Gastroesophageal sphincter (tissue), 4 donors: Measurements from ENCODE around the gene SPATA19. TPM values are rescaled to one million over a fixed set of nuclear protein-coding genes. Genes with fewer than 3 reads are reported as not detected.

Source experiments
- ATAC-seq: fragments of 150-250 bp; one replicate; pipeline ENCODE4 v1.9.1; 2016; ENCODE audit warnings: mild to moderate bottlenecking, moderate library complexity
- H3K27ac ChIP-seq, 4 donors: fragments of 200-600 bp; sonication (generic) in 3 of 4; 1 replicate in 3 of 4; 2 replicates in 1 of 4; pipeline ENCODE4 v1.5.1; 2016 to 2019
- H3K27me3 ChIP-seq: fragments of 200-600 bp; sonication (generic); one replicate; pipeline ENCODE4 v1.5.1; 2019
- H3K36me3 ChIP-seq, 2 donors: fragments of 200-600 bp; sonication (generic); one replicate each; pipeline ENCODE4 v1.5.1; 2019; ENCODE audit warnings: control low read depth in 1 of 2
- H3K4me1 ChIP-seq, 3 donors: fragments of 200-600 bp; sonication (generic); 1 replicate in 2 of 3; 2 replicates in 1 of 3; pipeline ENCODE4 v1.5.1; 2016 to 2019; ENCODE audit warnings: control low read depth in 2 of 3
- H3K4me3 ChIP-seq, 2 donors: fragments of 200-600 bp; sonication (generic); one replicate each; pipeline ENCODE4 v1.5.1; 2019; ENCODE audit warnings: mild to moderate bottlenecking in 1 of 2, moderate library complexity in 1 of 2
- H3K9me3 ChIP-seq, 3 donors: fragments of 200-600 bp; sonication (generic); one replicate each; pipeline ENCODE4 v1.5.1; 2017 to 2019; ENCODE audit warnings: control low read depth in 2 of 3
- CTCF ChIP-seq, 4 experiments: fragments of 200-600 bp in 2 of 4; fragments of 450-650 bp in 2 of 4; sonication (generic) in 1 of 4; IDR thresholded peaks; one replicate each; pipeline ENCODE4 v1.5.1; 2017 to 2019; ENCODE audit warnings: antibody characterized with exemption in 4 of 4, mild to moderate bottlenecking in 2 of 4, moderate library complexity in 2 of 4
- EP300 ChIP-seq: sonication (generic); formaldehyde crosslinking; IDR thresholded peaks from one replicate; pipeline ENCODE4 v1.6.1; 2017; ENCODE audit warnings: antibody characterized with exemption, mild to moderate bottlenecking
- POLR2A ChIP-seq, 2 donors: fragments of 450-650 bp; IDR thresholded peaks; one replicate each; pipeline ENCODE4 v1.6.1; 2017; ENCODE audit warnings: antibody characterized with exemption in 2 of 2, mild to moderate bottlenecking in 2 of 2, moderate library complexity in 1 of 2
- POLR2AphosphoS5 ChIP-seq: sonication (generic); formaldehyde crosslinking; IDR thresholded peaks from one replicate; pipeline ENCODE4 v1.6.1; 2017; ENCODE audit warnings: antibody characterized with exemption
- WGBS, 2 donors: methylation state at CpG; one replicate each; pipeline ENCODE4 v1.1.5; 2018; ENCODE audit warnings: low coverage in 1 of 2; 5-methylcytosine and 5-hydroxymethylcytosine counted together
- total RNA-seq, 4 donors: library from RNA; depleted of rRNA; stranded (reverse); fragments of >200 nt; gene quantifications; one replicate each; pipeline ENCODE4 v1.1.0, GENCODE V29; 2016

Gene SPATA19
- total RNA-seq, 4 donors from 2014 or later, result not detected

DNA sequence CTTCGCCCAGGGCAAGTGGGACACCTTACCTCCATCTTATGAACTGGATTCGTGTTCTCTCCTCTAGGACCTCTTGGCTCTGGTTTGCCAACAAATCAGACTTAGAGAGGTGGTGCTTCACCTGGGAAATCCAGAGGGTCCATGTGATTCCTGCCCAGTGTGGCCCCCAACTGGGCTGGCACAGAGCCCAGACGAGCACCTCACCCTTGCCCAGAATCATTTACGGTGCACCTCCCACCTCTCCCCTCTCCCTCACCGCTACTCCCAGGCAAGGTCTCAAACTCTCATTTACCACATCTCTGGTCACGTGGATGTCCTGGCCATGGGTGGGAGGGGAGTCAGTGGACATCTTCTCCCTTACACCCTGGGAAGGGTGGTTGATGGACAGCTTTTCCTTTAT lies 1.1 kb downstream of the SPATA19 start:
- 80 to 83% methylated on average over 1 to 5 of the region's 6 CpGs for WGBS, 2 donors
- Histone ChIP-seq H3K36me3 (no peaks in the 10 kb centered on the region), H3K9me3 (peaks cover 0 to 9% (median 0%) of the 10 kb centered on the region in 3 donors), H3K27ac (no peak overlapping the region), H3K27me3 (peaks cover 34% of the 10 kb centered on the region), H3K4me1 (no peaks in the 10 kb centered on the region), H3K4me3 (no peak overlapping the region)
- no peak for ATAC-seq
- TF ChIP-seq CTCF (IDR thresholded peaks at IDR 0.05), result no peak
- no peak for TF ChIP-seq POLR2AphosphoS5
- no peak for TF ChIP-seq EP300
- TF ChIP-seq POLR2A (IDR thresholded peaks at IDR 0.05), result no peak

DNA sequence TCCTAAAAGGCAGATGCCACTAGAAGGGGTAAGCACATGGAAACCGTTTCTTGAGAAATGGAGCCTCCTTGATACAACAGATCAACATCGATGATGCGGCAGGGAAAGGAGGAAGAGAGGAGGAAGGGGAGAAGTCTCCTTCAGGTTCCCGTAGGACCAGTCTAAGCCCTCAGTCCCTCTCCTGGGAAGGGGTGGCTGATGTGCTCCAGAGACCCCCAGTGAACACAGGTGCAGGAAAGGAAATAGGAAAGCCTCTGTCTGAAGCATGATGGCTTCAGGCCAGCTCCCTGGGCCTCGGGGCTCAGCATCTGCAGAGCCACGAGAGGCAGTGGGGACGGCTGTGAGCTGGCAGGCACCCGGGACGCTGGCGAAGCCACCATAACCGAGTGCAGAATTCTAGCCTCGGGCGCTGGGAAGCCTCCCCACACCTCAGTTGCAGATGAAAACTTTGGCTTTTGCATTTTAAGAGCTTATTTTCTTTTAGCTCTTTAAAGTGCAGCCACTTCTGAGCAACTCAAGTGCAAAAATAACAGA lies 1.8 kb downstream of the SPATA19 start:
- no peak for TF ChIP-seq POLR2AphosphoS5
- TF ChIP-seq CTCF (IDR thresholded peaks at IDR 0.05), result no peak
- ATAC-seq, result no peak
- 20 to 100% methylated on average over 3 of the region's 13 CpGs for WGBS, 2 donors

GRCh38 chr11:133842730-133843129 lies 2.6 kb downstream of the SPATA19 start:
- H3K4me1 ChIP-seq, result no peaks in the 10 kb centered on the region
- no peak for ATAC-seq
- WGBS, 2 donors, result 36 to 44% methylated on average over 2 to 4 of the region's 5 CpGs
- peaks cover 35% of the 10 kb centered on the region for H3K27me3 ChIP-seq
- no peak overlapping the region for H3K4me3 ChIP-seq
- H3K27ac ChIP-seq, result no peak overlapping the region
- H3K9me3 ChIP-seq, result peaks cover 0 to 8% (median 0%) of the 10 kb centered on the region in 3 donors
- H3K36me3 ChIP-seq, result no peaks in the 10 kb centered on the region
- no peak for TF ChIP-seq CTCF (IDR thresholded peaks at IDR 0.05)
- TF ChIP-seq POLR2AphosphoS5, result no peak
- TF ChIP-seq EP300, result no peak
- TF ChIP-seq POLR2A (IDR thresholded peaks at IDR 0.05), result no peak

More for the DNA sequence above, 1.8 kb downstream of the SPATA19 start:
- H3K36me3 ChIP-seq, result no peaks in the 10 kb centered on the region
- no peak overlapping the region for H3K27ac ChIP-seq
- H3K9me3 ChIP-seq, result peaks cover 0 to 9% (median 0%) of the 10 kb centered on the region in 3 donors
- H3K4me3 ChIP-seq, result no peak overlapping the region
- peaks cover 34% of the 10 kb centered on the region for H3K27me3 ChIP-seq
- no peaks in the 10 kb centered on the region for H3K4me1 ChIP-seq

DNA sequence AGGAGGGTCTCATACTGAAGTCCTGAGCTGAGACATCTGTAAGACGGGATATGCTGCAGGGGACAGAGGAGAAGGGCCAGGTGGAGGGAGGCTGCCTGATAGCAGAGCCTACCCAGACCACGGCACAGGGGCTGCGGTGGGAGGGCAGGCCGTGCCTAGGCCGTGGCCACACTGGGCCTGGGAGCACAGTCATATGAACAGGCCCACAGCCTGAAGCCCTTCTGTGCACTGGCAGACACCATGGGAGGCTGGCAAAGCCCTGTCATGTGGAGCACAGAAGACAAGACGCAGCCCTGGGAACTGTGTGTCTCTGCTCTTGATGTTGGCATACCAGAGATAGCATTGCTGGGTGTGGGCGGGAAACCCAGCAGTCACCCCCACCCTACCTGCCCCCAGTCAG lies 3.3 kb downstream of the SPATA19 start:
- no peak for TF ChIP-seq EP300
- no peaks in the 10 kb centered on the region for H3K36me3 ChIP-seq
- H3K4me3 ChIP-seq, result no peak overlapping the region
- no peak overlapping the region for H3K27ac ChIP-seq
- 100% methylated on average over 1 of the region's 7 CpGs; no CpG with 5 or more reads in 1 of the 2 donors for WGBS, 2 donors
- no peaks in the 10 kb centered on the region for H3K4me1 ChIP-seq
- H3K9me3 ChIP-seq, result peaks cover 0 to 8% (median 0%) of the 10 kb centered on the region in 3 donors
- peaks cover 42% of the 10 kb centered on the region for H3K27me3 ChIP-seq
- no peak for ATAC-seq

DNA sequence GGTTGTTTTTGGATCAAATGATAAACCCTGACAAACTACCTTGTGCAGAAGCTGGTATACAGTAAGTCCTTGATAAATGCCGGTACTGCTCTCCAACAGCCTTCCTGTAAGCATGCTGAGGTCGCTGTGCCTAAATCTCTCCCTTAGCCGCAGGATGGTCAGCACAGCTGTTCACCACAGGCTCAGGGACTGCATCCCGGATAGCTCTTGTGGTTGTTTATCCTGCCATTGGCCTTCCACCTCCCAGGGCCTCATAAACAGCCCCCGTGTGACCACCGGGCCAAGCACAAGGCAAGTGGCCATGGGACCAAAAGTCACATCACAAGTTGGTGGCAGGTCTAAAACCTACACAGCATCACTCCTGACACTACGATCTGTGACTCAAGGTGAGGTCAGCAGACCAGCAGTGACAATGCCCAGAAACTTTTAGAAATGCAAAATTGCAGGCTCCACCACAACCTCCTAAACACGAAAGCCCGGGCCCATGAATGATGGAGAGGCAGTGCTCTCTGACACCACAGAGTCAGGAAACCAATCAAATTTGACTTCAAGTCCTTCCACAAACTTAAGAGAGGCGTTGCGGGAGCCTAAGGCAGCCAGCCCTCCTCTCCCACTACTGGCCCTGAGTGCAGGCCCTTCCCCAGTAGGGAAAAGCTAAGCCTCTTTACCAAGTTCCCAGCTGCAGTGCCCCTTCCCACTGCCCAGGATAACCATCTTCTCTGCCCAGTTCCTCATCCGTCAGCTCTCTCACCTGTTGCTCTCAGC lies 3.9 kb downstream of the SPATA19 start:
- no peak for ATAC-seq
- Histone ChIP-seq H3K9me3 (peaks cover 0 to 8% (median 0%) of the 10 kb centered on the region in 3 donors), H3K27ac (no peak overlapping the region), H3K27me3 (peaks cover 45% of the 10 kb centered on the region), H3K4me3 (no peak overlapping the region), H3K36me3 (no peaks in the 10 kb centered on the region), H3K4me1 (no peaks in the 10 kb centered on the region)
- 51 to 73% methylated on average over 2 to 5 of the region's 12 CpGs for WGBS, 2 donors
- TF ChIP-seq CTCF (IDR thresholded peaks at IDR 0.05), result no peak
- no peak for TF ChIP-seq POLR2AphosphoS5
- no peak for TF ChIP-seq POLR2A (IDR thresholded peaks at IDR 0.05)
- TF ChIP-seq EP300, result no peak
